Mammary epithelial cell (primary cell): ENCODE measurements around the gene SLC6A2.

ENCODE experiments used
- EZH2 ChIP-seq: IDR thresholded peaks from 2 replicates; pipeline ENCODE4 v1.6.1; 2012; ENCODE audit warnings: low read length, inconsistent platforms, borderline replicate concordance
- TF ChIP-seq, protein P1 (sequence below), 2 donors: IDR thresholded peaks in 1 of 2; conservative IDR thresholded peaks in 1 of 2; 2 replicates each; pipeline ENCODE4 v1.5.1; 2011 to 2012; ENCODE audit warnings: inconsistent platforms in 2 of 2, low read length in 2 of 2, mild to moderate bottlenecking in 2 of 2, control low read depth in 1 of 2, low read depth in 1 of 2; ENCODE audit not compliant: insufficient read depth in 1 of 2; ENCODE audit errors: extremely low read depth in 1 of 2

DNA sequence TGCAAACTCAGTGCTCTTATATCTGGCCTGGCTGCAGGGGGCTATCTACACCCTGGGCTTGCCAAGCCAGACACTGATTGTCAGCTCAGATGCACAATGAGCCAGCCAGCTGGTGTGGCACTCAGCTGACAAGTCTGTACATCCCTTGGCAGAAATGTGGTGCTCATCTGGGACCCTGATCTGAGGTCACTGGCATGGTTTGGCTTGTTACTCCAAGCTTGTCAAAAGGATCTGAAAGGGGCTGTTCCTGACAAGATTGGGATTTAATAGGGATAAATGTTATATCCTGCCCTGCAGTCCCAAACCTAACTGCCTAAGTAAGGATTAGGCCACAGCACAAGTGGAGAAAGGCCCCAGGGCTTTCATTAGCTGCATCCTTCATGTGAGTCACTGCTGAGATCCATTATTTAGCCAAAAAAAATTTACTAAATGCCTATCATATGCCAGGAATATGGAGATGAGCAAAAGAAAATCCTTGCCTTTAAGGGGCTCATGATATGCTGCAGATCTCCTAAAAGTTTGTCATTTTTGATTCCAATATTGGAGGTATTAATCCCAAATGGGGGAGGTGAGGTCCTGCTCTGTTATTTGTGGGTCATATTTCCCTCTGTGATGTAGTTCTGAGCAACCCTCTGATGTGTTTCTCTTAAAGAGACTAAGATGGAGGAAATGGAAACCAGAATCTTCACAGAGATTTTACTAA is 6.3 kb downstream of the SLC6A2 start:
- TF ChIP-seq, protein P1, sequence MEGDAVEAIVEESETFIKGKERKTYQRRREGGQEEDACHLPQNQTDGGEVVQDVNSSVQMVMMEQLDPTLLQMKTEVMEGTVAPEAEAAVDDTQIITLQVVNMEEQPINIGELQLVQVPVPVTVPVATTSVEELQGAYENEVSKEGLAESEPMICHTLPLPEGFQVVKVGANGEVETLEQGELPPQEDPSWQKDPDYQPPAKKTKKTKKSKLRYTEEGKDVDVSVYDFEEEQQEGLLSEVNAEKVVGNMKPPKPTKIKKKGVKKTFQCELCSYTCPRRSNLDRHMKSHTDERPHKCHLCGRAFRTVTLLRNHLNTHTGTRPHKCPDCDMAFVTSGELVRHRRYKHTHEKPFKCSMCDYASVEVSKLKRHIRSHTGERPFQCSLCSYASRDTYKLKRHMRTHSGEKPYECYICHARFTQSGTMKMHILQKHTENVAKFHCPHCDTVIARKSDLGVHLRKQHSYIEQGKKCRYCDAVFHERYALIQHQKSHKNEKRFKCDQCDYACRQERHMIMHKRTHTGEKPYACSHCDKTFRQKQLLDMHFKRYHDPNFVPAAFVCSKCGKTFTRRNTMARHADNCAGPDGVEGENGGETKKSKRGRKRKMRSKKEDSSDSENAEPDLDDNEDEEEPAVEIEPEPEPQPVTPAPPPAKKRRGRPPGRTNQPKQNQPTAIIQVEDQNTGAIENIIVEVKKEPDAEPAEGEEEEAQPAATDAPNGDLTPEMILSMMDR (conservative IDR thresholded peaks at IDR 0.05 in 1 of 2, IDR thresholded peaks at IDR 0.05 in 1 of 2; ENCODE audit: extremely low read depth in 1 of 2, insufficient read depth in 1 of 2, low read depth in 1 of 2, low read length in 2 of 2): no peak
- no peak for TF ChIP-seq EZH2
